NCI-H128 (cell line): ENCODE data around the gene VAX1.
"Not testable (repeated sequence)": the region's sequence is repeated elsewhere in the genome, so short reads cannot be mapped to it uniquely, and the experiment has no call there.

Experiments used
- DNase-seq: peaks from one replicate; lab custom pipeline; 2025; ENCODE audit not compliant: unreplicated experiment; lab: John Stamatoyannopoulos, UW

Gene VAX1

GRCh38 chr10:117137911-117138642 is at the start of gene VAX1:
VAX1 (minus strand) TSS chr10:117138270; CDS start chr10:117138056, 214 bp downstream.
- no peak for DNase-seq

GRCh38 chr10:117186832-117187615 is 49.0 kb upstream of the VAX1 start:
- DNase-seq = no peak

GRCh38 chr10:117185817-117186216 is 47.7 kb upstream of the VAX1 start:
- DNase-seq = not testable (repeated sequence)

- no peak for DNase-seq
These were observed 46.8 kb upstream of the VAX1 start for GRCh38 chr10:117184821-117185220.

- no peak for DNase-seq
These were observed 46.2 kb upstream of the VAX1 start for GRCh38 chr10:117184296-117184695.

GRCh38 chr10:117178190-117178589 is 40.1 kb upstream of the VAX1 start:
- no peak for DNase-seq

- DNase-seq = peak; percentile 37
These were observed 37.9 kb upstream of the VAX1 start for GRCh38 chr10:117175901-117176534.

GRCh38 chr10:117175215-117175900 is 37.3 kb upstream of the VAX1 start:
- DNase-seq = no peak

GRCh38 chr10:117174439-117175214 is 36.6 kb upstream of the VAX1 start:
- peak; percentile 69 for DNase-seq

- no peak for DNase-seq
These were observed 32.2 kb upstream of the VAX1 start for GRCh38 chr10:117170244-117170643.

GRCh38 chr10:117169480-117169879 is 31.4 kb upstream of the VAX1 start:
- no peak for DNase-seq

- no peak for DNase-seq
These were observed 30.7 kb upstream of the VAX1 start for GRCh38 chr10:117168729-117169128.

- no peak for DNase-seq
These were observed 30.0 kb upstream of the VAX1 start for GRCh38 chr10:117167789-117168674.

- DNase-seq = no peak
These were observed 29.3 kb upstream of the VAX1 start for GRCh38 chr10:117167346-117167788.

- DNase-seq = no peak
These were observed 28.6 kb upstream of the VAX1 start for GRCh38 chr10:117166418-117167345.

GRCh38 chr10:117165538-117166417 is 27.7 kb upstream of the VAX1 start:
- DNase-seq = no peak
